ENCODE data around the gene SH2D1B. TPM values are rescaled to one million over a fixed set of nuclear protein-coding genes. Genes with fewer than 3 reads are reported as not detected.
"Not testable (repeated sequence)": the region's sequence is repeated elsewhere in the genome, so short reads cannot be mapped to it uniquely, and the experiment has no call there.

SH2D1B gene
- total RNA-seq, 1 donor, result not detected

DNA sequence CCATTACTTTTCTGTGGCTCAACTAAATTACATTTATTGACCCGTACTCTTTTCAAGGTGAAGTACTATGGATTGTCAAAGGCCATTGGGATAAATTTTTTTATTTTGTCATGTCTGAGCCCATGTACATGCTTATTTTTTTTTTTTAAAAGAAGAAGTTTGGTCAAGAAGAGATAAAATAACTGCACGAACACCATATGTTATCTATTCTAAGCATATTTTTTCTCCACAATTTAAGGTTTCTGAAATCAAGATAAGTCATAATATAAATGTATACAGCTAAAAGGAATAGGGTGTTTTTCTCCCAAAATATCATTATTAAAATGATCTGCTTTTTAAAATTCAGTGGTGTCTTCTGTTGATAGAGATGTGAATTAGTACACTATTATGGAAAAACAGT lies 35.0 kb upstream of the SH2D1B start:
- no peak overlapping the region for H3K4me2 ChIP-seq (ENCODE audit: insufficient read depth, low read length)
- H2AFZ ChIP-seq (ENCODE audit: low read length), result no peak overlapping the region
- no peaks in the 10 kb centered on the region for H3K4me1 ChIP-seq (ENCODE audit: insufficient read depth, low read length)
- no peaks in the 10 kb centered on the region for H3K9me3 ChIP-seq (ENCODE audit: low read depth, low read length)
- no peak for DNase-seq (ENCODE audit: insufficient read length, low spot score, missing footprints)
- H3K4me3 ChIP-seq (ENCODE audit: insufficient read depth, low read length), result no peak overlapping the region
- no peaks in the 10 kb centered on the region for H3K79me2 ChIP-seq (ENCODE audit: insufficient read depth, low read length)
- no peak overlapping the region for H3K27ac ChIP-seq (ENCODE audit: low read depth, low read length)
- TF ChIP-seq, protein P1, sequence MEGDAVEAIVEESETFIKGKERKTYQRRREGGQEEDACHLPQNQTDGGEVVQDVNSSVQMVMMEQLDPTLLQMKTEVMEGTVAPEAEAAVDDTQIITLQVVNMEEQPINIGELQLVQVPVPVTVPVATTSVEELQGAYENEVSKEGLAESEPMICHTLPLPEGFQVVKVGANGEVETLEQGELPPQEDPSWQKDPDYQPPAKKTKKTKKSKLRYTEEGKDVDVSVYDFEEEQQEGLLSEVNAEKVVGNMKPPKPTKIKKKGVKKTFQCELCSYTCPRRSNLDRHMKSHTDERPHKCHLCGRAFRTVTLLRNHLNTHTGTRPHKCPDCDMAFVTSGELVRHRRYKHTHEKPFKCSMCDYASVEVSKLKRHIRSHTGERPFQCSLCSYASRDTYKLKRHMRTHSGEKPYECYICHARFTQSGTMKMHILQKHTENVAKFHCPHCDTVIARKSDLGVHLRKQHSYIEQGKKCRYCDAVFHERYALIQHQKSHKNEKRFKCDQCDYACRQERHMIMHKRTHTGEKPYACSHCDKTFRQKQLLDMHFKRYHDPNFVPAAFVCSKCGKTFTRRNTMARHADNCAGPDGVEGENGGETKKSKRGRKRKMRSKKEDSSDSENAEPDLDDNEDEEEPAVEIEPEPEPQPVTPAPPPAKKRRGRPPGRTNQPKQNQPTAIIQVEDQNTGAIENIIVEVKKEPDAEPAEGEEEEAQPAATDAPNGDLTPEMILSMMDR (IDR thresholded peaks at IDR 0.05; ENCODE audit: extremely low read depth, low read depth, low read length), result no peak
- H3K27me3 ChIP-seq (ENCODE audit: insufficient read depth, low read length), result peaks cover 11% of the 10 kb centered on the region
- no peaks in the 10 kb centered on the region for H3K36me3 ChIP-seq (ENCODE audit: insufficient read depth, low read length)
- no peaks in the 10 kb centered on the region for H4K20me1 ChIP-seq (ENCODE audit: insufficient read depth, low read length)

DNA sequence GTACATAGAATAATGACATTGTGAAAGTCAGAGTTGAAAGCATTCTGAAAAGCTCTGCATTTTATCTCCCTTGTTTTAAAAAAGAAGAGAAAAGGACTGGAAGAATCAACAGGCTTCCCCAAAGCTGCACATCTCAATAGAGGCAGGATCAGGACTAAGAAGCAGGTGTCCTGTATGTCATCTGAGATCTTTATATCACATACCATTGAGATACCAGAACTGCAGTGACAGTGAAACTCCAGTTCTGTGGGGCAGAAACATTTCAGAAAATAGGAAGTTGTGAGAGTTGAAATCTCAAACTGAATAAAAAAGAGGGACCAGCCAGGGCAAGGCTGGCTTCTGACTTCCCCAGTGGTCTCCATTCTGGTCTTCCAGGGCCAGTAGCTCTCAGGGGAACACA lies 33.0 kb upstream of the SH2D1B start:
- Histone ChIP-seq H4K20me1 (ENCODE audit: insufficient read depth, low read length) (no peaks in the 10 kb centered on the region), H3K9me3 (ENCODE audit: low read depth, low read length) (no peaks in the 10 kb centered on the region), H3K36me3 (ENCODE audit: insufficient read depth, low read length) (no peaks in the 10 kb centered on the region), H3K4me2 (ENCODE audit: insufficient read depth, low read length) (no peak overlapping the region), H3K79me2 (ENCODE audit: insufficient read depth, low read length) (no peaks in the 10 kb centered on the region), H3K4me1 (ENCODE audit: insufficient read depth, low read length) (no peaks in the 10 kb centered on the region), H3K27me3 (ENCODE audit: insufficient read depth, low read length) (peaks cover 19% of the 10 kb centered on the region), H3K27ac (ENCODE audit: low read depth, low read length) (no peak overlapping the region), H3K4me3 (ENCODE audit: insufficient read depth, low read length) (no peak overlapping the region), H2AFZ (ENCODE audit: low read length) (no peak overlapping the region)
- TF ChIP-seq, protein P1 (IDR thresholded peaks at IDR 0.05; ENCODE audit: extremely low read depth, low read depth, low read length), result no peak
- DNase-seq (ENCODE audit: insufficient read length, low spot score, missing footprints), result no peak

DNA sequence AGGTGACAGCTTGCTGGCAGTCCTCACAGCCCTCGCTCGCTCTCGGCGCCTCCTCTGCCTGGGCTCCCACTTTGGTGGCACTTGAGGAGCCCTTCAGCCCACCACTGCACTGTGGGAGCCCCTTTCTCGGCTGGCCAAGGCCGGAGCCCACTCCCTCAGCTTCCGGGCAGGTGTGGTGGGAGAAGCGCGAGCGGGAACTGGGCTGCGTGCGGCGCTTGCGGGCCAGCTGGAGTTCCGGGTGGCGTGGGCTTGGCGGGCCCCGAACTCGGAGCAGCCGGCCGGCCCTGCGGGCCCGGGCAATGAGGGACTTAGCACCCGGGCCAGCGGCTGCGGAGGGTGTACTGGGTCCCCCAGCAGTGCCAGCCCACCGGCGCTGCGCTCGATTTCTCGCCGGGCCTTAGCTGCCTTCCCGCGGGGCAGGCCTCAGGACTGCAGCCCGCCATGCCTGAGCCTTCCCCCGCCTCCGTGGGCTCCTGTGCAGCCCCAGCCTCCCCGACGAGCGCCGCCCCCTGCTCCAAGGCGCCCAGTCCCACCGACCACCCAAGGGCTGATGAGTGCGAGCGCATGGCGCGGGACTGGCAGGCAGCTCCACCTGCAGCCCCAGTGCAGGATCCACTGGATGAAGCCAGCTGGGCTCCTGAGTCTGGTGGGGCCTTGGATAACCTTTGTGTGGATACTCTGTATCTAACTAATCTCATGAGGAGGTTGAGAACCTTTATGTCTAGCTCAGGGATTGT lies 21.2 kb upstream of the SH2D1B start:
- H4K20me1 ChIP-seq (ENCODE audit: insufficient read depth, low read length); H3K36me3 ChIP-seq (ENCODE audit: insufficient read depth, low read length); H3K4me2 ChIP-seq (ENCODE audit: insufficient read depth, low read length); DNase-seq (ENCODE audit: insufficient read length, low spot score, missing footprints); H3K4me3 ChIP-seq (ENCODE audit: insufficient read depth, low read length); H3K27me3 ChIP-seq (ENCODE audit: insufficient read depth, low read length); H3K27ac ChIP-seq (ENCODE audit: low read depth, low read length); H2AFZ ChIP-seq (ENCODE audit: low read length); H3K9me3 ChIP-seq (ENCODE audit: low read depth, low read length); H3K4me1 ChIP-seq (ENCODE audit: insufficient read depth, low read length); H3K79me2 ChIP-seq (ENCODE audit: insufficient read depth, low read length): not testable (repeated sequence)

DNA sequence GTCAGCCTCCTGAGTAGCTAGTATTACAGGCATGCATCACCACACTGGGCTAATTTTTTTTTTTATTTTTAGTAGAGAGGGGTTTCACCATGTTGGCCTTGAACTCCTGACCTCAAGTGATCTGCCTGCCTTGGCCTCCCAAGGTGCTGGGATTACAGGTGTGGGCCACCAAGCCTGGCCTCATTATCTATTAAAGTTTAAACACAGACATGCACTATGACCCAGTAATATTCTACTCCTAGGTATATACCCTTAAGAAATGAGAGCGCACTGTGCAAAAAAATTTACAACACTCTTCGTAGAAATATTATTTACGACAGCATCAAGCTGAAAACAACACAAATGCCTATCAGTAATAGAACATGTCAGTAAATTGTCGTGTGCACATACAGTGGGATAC lies 18.6 kb upstream of the SH2D1B start:
- no peaks in the 10 kb centered on the region for H3K79me2 ChIP-seq (ENCODE audit: insufficient read depth, low read length)
- H3K27me3 ChIP-seq (ENCODE audit: insufficient read depth, low read length), result no peaks in the 10 kb centered on the region
- no peak overlapping the region for H3K27ac ChIP-seq (ENCODE audit: low read depth, low read length)
- TF ChIP-seq, protein P1 (IDR thresholded peaks at IDR 0.05; ENCODE audit: extremely low read depth, low read depth, low read length), result no peak
- H4K20me1 ChIP-seq (ENCODE audit: insufficient read depth, low read length), result no peaks in the 10 kb centered on the region
- DNase-seq (ENCODE audit: insufficient read length, low spot score, missing footprints), result no peak
- H3K9me3 ChIP-seq (ENCODE audit: low read depth, low read length), result no peaks in the 10 kb centered on the region
- no peak overlapping the region for H3K4me3 ChIP-seq (ENCODE audit: insufficient read depth, low read length)
- H3K4me2 ChIP-seq (ENCODE audit: insufficient read depth, low read length), result no peak overlapping the region
- H3K4me1 ChIP-seq (ENCODE audit: insufficient read depth, low read length), result no peaks in the 10 kb centered on the region
- H3K36me3 ChIP-seq (ENCODE audit: insufficient read depth, low read length), result no peaks in the 10 kb centered on the region
- H2AFZ ChIP-seq (ENCODE audit: low read length), result no peak overlapping the region
